DMS 273 (cell line): Measurements from ENCODE around the gene GPATCH8.
"Not testable (repeated sequence)": the region's sequence is repeated elsewhere in the genome, so short reads cannot be mapped to it uniquely, and the experiment has no call there.

ENCODE experiments used
- DNase-seq: peaks from one replicate; lab custom pipeline; 2025; ENCODE audit not compliant: unreplicated experiment; lab: John Stamatoyannopoulos, UW

Gene GPATCH8

DNA sequence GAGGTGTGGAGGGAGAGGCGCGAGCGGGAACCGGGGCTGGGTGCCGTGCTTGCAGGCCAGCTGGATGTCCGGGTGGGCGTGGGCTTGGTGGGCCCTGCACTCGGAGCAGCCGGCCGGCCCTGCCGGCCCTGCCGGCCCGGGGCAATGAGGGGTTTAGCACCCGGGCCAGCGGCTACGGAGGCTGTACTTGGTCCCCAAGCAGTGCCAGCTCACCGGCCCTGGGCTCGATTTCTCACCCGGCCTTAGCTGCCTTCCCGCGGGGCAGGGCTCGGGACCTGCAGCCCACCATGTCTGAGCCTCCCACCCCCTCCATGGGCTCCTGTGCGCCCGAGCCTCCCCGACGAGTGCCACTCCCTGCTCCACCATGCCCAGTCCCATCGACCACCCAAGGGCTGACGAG, 24.7 kb upstream of the GPATCH8 start:
- no peak for DNase-seq

DNA sequence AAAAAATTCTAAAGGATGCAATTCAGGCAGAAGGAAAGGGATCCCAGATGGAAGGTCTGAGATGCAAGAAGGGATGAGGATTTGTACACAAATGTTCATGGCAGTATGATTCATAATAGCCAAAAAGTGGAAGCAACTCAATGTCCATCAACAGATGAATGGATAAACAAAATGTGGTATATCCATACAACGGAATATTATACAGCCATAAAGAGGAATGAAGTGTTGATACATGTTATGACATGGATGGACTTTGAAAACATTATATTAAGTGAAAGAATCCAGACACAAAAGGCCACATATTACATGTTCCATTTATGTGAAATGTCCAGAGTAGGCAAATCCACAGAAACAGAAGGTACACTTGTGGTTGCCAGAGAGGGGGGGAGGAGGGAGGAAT, 23.9 kb upstream of the GPATCH8 start:
- DNase-seq, result no peak

DNA sequence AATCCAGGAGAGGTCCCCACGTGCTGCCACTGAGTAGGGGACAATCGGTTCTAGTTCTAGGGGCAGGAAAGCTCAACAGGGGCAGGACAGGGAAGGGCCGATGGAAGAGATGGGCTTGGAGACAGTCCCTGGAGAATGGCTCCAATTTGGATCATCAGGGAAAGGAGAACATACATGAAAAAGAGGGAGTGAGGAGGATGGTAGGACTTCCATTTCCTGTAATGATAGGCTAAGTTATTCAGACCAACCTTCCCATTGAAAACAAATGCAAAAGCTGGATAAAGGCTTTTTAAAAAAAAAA, 20.4 kb upstream of the GPATCH8 start:
- no peak for DNase-seq

- peak; percentile 75 for DNase-seq
These were observed 19.9 kb upstream of the GPATCH8 start for GRCh38 chr17:44522883-44523671.

- no peak for DNase-seq
These were observed 14.8 kb upstream of the GPATCH8 start for GRCh38 chr17:44518032-44518431.

DNA sequence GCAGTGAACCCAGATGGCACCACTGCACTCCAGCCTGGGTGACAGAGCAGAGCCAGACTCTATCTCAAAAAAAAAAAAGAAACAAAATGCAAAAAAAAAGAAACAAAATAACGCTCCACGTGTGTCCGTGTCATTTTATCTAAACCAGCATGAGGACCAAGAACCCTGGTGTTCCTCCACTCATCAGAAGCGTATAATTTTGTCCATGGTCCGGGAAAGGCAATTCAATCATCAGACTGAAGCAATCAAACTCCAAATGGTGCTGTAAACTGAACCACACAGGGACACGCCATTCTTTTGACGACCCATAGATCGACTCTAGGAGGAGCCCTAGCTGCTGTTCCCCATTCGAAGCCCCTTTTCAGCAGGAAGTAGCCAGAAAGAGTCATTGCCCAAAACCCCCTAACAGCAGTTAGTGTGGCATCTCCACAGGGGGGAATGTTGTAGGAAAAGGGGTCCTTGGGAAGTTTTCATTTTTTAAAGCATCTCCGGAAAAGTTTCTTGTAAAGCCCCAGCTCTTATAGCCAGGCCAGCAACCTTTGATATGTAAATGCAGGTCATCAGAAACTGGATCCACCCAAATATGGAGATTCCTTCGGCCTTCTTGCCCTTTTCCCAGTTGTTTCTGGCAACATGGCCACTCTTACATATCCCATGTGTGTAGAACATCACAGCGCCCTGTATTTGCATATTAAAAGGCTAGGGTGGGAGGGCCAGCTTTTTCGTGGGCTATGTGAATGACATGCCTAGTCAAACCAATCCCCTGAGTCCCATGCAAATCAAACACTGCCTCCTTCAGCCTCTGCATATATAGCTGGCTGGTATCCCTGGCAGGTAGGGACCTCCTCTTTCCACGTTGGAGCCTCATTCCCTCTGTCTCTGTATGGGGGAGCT, 8.3 kb upstream of the GPATCH8 start:
- DNase-seq, result peak; percentile 71

DNA sequence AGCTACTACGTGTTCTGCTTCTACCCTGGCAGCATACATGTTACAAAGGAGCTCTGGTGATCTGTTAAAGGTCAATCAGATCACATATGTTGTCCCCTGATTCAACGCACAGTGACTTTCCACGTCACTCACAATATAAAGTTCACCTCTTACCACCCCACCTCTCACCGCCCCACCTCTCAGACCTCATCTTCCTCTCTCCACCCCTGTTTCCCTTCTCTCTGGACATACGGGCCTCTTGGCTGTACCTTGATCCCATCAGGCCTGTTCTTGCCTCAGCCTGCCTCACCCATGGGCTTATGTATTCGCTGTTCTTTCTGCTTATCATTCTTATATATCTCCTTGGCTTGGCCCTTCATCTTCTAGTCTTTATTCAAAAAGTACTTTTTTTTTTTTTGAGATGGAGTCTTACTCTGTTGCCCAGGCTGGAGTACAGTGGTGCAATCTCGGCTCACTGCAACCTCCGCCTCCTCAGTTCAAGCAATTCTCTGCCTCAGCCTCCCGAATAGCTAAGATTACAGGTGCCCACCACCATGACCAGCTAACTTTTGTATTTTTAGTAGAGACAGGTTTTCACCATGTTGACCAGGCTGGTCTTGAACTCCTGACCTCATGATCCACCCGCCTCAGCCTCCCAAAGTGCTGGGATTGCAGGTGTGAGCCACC, 3.9 kb upstream of the GPATCH8 start:
- DNase-seq, result not testable (repeated sequence)

DNA sequence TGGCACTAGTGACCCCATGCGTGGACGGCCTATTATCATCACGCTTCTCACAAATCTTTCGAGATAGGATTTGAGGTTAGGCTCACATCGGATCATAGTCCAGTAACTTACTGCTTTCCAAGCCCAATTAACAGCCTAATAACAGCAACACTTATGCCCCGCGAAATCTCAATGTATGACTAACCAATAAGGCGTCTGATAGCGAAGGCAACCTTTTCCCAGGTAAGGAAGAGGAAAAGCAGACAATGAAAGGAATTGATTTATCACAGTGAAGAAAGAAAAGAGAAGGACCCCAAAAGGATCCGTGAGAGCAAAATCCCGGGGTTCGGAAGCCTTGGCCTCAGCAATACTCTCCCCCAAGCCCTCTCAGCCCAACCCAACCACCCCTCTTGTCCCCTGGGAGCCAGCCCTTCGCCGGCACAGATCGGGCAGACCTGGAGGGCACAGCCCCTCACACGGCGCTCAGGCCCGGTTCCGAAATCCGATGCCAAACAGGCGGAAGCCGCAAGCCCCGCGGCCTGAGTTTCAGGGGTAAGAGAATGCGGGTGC, 534 bp downstream of the GPATCH8 start:
- peak; percentile 72 for DNase-seq

GRCh38 chr17:44501866-44502375, 1.3 kb downstream of the GPATCH8 start:
- peak; percentile 31 for DNase-seq

GRCh38 chr17:44499722-44500121, 3.5 kb downstream of the GPATCH8 start:
- no peak for DNase-seq

GRCh38 chr17:44496815-44497214, 6.4 kb downstream of the GPATCH8 start:
- no peak for DNase-seq

GRCh38 chr17:44493339-44493738, 9.9 kb downstream of the GPATCH8 start:
- no peak for DNase-seq

- no peak for DNase-seq
These were observed 10.4 kb downstream of the GPATCH8 start for GRCh38 chr17:44492706-44493272.

DNA sequence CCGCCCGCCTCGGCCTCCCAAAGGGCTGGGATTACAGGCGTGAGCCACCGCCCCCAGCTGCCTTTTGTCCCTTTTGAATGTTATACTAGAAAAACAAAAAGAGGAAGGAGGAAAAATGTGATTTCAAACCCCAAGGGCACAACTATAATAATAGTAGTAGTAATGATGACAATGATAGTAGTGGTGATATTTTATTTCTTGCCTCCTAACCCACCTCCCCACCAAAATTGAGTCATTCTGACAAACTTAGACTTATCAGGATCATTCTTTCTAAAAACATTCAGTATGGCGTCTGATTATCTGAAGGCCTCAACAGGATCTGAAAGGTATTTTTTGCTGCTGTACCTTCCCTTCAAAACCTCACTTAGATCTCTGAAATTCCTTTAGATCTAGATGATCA, 13.6 kb downstream of the GPATCH8 start:
- DNase-seq, result no peak

DNA sequence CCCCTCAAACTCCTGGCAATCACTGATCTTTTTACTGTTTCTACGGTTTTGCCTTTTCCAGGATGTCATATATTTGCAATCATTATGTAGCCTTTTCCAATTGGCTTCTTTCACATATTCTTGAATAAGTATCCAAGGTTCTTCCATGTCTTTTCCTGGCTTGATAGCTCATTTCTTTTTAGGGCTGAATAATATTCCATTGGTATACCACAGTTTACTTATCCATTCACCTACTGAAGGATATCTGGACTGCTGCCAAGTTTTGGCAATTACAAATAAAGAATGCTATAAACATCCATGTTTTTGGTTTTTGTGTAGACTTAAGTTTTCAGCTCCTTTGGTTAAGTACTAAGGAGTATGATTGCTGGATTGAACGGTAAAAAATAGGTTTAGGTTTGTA, 16.0 kb downstream of the GPATCH8 start:
- peak; percentile 9 for DNase-seq

- DNase-seq, result no peak
These were observed 29.8 kb downstream of the GPATCH8 start for GRCh38 chr17:44473367-44473766.

GRCh38 chr17:44469676-44470075, 33.5 kb downstream of the GPATCH8 start:
- no peak for DNase-seq

- no peak for DNase-seq
These were observed 36.1 kb downstream of the GPATCH8 start for GRCh38 chr17:44467108-44467507.

- no peak for DNase-seq
These were observed 36.9 kb downstream of the GPATCH8 start for GRCh38 chr17:44466339-44466738.

DNA sequence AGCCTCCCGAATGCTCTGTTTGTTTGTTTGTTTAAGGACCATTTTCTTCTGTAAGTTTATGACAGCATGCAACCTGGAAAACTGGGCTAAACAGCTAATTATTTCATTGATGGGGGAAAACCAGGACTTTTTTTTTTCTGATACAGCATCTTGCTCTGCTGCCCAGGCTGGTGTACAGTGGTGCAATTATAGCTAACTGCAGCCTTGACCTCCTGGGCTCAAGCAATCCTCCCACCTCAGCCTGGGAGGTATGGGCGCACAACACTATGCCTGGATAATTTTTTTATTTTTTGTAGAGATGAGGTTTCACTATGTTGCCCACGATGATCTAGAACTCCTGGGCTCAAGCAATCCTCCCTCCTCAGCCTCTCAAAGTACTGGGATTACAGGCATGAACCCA, 37.3 kb downstream of the GPATCH8 start:
- no peak for DNase-seq

DNA sequence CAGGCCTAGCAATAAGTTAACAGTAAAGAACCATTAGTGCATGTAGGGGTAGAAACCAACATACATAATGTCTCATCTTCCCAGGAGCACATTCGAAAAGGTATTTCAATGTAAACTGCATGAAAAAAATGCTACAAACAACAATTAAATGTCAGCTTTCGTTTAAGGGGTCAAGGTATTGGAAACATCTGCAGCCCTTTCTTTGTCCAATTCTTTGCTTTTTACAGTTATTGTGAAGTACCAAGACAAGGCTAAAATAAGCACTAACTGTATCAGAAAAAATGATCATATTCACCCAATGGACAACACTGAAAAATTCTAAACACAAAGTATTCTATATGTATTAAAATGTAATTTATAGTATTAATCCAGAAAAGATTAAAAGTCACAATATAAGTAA, 37.9 kb downstream of the GPATCH8 start:
- DNase-seq, result no peak
